Measurements from ENCODE around the gene MTMR11.
A peak's percentile ranks its signal among the peaks of the same experiment; 100 is the strongest.

MTMR11 gene

GRCh38 chr1:149936992-149937705, 470 bp upstream of the MTMR11 start:
- DNase-seq = peak; percentile 32

DNA sequence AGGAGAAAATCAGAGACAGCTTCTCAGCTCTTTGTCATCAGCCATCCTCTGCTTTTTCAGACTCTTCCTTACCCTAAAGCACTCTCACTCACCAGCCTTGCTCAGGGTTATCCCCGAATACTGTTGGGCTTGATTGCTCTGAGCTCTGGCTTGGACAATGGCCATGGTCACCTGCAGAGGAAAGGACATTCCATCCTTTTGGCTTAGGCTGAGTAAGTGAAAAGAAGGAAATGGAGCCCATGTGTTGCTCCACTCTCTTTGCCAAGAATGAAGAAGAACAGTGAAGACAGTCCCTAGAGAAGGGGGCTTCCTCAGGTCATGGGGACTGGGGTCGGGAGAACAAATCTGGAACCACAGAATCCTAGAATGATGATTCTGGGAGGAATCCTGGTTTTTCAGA, 2.3 kb downstream of the MTMR11 start:
- DNase-seq = no peak

GRCh38 chr1:149933208-149933607, 3.5 kb downstream of the MTMR11 start:
- DNase-seq = no peak

- no peak for DNase-seq
Measured at GRCh38 chr1:149932474-149932873, 4.2 kb downstream of the MTMR11 start.

DNA sequence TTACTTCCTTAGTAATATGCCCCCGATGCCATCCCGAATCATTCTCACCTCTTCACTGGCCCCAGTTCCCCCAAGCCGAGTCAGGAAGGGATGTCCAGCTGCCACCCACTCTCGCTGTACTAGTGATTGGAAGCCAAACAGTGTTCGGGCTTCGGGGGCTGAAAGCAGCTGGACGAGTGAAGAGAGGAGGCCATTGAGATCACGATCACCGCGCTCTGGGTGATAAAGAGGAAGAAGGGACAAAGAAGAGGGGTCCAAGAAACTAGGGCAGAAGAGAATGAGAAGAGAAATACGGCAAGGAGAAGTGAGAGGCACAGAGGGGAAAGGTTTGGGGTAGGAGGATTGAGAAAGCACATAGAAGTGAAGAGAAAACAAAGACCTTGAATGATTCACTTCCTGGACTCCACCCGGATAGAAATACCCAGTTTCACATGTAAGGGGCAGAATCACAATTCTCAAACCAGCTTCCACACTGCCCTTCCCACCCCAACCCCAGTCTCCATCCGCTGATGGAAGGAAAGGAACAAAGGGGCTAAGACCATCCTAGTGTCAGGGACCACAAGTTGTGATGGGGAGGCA, 5.4 kb downstream of the MTMR11 start:
- DNase-seq = no peak

GRCh38 chr1:149929856-149930255, 6.8 kb downstream of the MTMR11 start:
- DNase-seq = no peak

DNA sequence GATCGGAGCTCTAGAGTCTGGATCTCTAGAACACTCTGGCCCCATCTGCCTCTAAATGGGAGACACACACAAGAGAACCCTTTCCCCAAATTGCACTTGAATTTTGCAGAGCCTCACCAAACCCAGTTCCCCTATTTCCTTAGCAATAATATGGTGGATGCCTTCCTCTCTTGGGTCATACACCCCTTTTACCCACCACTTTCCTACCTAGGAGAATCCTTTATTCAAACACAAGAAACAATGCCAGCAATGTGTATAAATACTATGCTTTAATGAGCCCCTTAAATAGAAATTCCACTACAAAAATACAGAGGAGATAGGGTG, 8.3 kb downstream of the MTMR11 start:
- DNase-seq = no peak

GRCh38 chr1:149927563-149928400, 8.9 kb downstream of the MTMR11 start, which contains the start of gene SF3B4:
Gene SF3B4, minus strand, starts transcription at chr1:149927803. Its CDS starts 44 bp downstream, at chr1:149927759.
- DNase-seq = peak; percentile 92

DNA sequence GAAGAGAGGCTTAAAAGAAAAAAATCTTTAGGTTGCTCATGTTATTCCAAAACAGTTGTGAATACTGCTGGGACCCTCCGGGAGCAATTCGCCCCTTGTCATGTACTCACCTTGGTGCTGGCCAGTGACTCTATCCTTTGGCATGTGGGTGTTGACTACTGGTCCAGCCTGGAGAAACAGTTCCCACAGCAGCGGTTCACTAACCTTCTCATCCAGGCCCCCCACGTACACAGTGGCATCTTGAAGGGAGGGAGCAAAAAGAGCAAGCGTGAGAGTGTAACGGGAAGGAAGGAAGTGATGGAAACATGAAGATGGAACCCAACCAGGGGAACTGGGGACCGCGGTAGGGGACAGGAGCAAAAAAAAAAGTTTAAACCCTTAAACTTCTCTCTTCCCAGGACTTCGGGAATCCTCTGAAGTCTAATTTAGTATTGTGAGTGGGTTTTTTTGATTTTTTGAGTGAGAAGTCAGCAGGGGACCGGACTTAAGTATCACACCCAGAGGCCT, 9.6 kb downstream of the MTMR11 start:
- DNase-seq = no peak

DNA sequence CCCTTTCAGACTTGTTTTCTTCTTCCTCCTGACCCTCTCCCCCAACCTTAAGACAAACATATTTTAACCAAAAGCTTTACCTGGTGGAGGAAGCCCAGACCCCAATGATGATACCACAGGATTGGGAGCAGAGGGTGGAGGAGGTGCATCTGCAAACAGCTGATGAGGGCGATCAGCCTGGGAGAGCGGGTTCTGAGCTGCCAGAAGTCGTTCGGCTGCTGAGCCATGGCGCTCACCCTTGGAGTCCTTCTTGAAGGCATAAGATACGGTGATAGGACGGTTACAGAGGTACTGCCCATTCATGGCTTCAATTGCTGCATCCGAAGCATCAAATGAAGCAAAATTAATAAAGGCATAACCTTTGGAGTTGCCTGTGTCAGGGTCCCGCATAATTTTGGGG, 10.4 kb downstream of the MTMR11 start:
- DNase-seq = no peak

DNA sequence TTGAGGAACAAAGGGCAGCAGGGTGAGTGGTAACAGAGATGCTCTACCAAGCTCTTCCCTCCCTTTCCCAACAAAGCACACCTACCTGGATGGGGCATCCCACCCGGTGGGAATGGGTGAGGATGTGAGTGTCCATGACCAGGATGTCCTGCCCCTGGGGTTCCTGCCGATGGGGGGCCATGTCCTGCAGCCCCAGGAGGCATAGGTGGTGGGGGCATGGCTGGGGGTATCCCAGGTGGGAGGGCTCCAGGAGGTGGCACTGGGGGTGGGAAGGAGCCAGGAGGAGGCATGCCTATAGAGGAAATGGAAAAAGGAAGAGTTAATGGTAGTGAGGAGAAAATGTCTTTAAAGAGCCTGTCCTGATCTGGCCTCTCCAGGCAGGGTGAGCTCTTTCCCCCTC, 10.9 kb downstream of the MTMR11 start:
- no peak for DNase-seq

DNA sequence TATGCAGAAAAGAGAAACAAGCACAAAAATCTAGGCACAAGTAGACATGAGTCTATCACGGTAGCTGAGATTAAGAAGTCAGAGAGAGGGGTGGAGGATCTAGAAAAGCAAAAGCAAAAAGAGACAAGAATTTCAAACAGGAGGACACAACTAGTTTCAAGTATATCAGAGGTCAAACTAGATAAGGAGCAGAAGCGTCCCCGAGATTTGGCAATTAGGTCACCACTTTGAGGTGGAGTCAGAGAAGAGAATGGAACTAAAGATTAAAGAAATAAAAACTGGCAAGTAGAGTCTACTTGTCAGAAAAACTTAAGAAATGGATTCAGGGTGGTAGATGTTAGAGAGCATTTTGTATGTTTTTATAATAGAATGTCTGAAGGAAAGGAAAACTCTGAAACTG, 11.3 kb downstream of the MTMR11 start:
- DNase-seq = no peak

- no peak for DNase-seq
Measured at GRCh38 chr1:149923626-149924025, 13.1 kb downstream of the MTMR11 start.

GRCh38 chr1:149917571-149918144, 19.0 kb downstream of the MTMR11 start, which contains the start of gene SV2A:
Gene SV2A, minus strand, starts transcription at chr1:149917844. Its CDS starts 4,004 bp downstream, at chr1:149913840.
- DNase-seq = peak; percentile 79

DNA sequence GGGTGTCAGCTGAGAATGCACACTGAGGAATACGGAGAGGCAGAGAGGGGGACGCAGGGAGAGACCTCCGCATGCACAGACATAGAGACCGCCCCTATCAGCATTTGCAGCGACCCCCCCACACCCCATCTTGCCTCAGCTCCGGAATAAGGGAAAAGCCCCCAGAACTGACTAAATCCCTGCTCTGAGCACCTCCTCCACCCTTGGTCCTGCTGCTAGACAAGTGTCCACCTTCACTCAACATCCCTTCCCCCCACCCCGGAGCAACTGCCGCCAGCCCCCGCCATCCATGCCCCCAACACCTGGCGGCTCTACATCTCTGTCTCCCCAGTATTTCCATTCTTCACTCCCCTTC, 19.8 kb downstream of the MTMR11 start:
- no peak for DNase-seq

DNA sequence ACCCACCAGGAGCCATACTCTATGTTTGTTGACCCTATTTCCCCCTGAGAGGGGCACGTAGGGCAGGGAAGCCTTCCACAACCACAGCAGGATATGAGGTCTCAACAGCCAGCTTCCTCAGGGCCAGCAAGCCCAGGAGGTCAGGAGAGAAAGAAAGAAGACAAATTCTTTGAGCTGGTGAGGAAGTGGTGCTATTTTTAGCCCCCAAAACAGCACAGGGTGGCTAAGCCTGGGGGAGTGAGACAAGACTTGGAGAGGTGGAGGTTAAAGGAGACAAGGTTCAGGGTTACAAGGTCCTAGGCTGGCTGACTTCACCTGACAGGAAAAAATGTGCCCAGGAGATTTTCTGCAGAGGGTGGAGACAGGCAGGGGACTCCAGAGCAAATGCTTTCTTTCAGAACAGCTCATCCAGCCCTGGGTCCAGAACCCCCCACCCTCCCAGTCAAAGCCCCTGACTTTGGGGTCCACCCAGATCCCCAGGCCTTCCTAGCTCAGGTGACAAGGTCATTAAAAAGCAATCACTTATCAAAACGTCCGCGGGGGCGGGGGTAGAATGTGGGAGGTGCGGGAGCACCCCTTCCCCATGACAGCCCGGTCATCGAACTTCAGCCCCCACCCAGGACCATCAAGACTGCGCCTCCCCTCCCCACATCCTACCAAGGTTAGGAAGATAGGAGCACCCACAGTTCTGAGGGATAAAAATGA, 20.3 kb downstream of the MTMR11 start:
- DNase-seq = no peak

GRCh38 chr1:149915429-149916192, 21.1 kb downstream of the MTMR11 start:
- DNase-seq = no peak

DNA sequence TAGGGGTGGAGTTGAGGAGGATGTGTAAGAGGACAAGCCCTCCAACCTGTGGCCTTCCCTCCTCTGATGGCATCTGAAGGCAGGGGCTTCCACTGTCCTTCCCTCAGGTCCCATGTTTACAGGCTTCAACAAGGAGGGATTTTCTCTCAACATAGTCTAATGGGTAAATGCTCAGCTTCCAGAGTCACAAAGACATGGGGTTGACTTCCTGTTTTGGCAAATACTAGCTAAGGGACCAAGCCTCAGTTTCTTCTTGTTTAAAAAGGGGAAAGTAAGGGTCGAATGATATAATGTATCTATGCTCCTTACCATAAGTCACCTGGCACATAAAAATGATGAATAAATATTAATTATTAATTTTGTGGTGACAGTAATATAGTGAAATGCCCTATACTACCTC, 22.1 kb downstream of the MTMR11 start:
- DNase-seq = no peak

GRCh38 chr1:149906570-149907075, 30.1 kb downstream of the MTMR11 start:
- no peak for DNase-seq

GRCh38 chr1:149903836-149904491, 32.7 kb downstream of the MTMR11 start:
- no peak for DNase-seq

Measured in fibroblast of skin of scalp (primary cell).